PFSK-1 (cell line): ENCODE data around the gene TPX2.

Experiments
- FOXP2 ChIP-seq: optimal IDR thresholded peaks from 2 replicates; pipeline ENCODE3; 2011; ENCODE audit warnings: borderline replicate concordance, control low read depth, inconsistent platforms; ENCODE audit not compliant: insufficient read depth; ENCODE audit errors: extremely low read length, extremely low read depth
- POLR2AphosphoS5 ChIP-seq: IDR thresholded peaks from 2 replicates; pipeline ENCODE4 v1.6.1; 2012; ENCODE audit warnings: low read depth, mild to moderate bottlenecking, control low read depth, low read length, moderate library complexity
- SIN3A ChIP-seq: IDR thresholded peaks from 2 replicates; pipeline ENCODE4 v1.6.1; 2012; ENCODE audit warnings: mild to moderate bottlenecking, low read length, moderate library complexity, borderline replicate concordance; ENCODE audit not compliant: insufficient read depth
- TAF1 ChIP-seq: IDR thresholded peaks from 2 replicates; pipeline ENCODE4 v1.6.1; 2012; ENCODE audit warnings: low read length, control low read depth, borderline replicate concordance; ENCODE audit not compliant: insufficient read depth
- TF ChIP-seq, protein P1 (sequence below), 2 experiments: IDR thresholded peaks; 2 replicates each; pipeline versions ENCODE4 v1.6.1 to v1.8.0; 2011 to 2012; ENCODE audit warnings: low read depth in 2 of 2, low read length in 2 of 2, control low read depth in 1 of 2, inconsistent platforms in 1 of 2, mild to moderate bottlenecking in 1 of 2, moderate library complexity in 1 of 2; ENCODE audit not compliant: insufficient read depth in 1 of 2

TPX2 gene

DNA sequence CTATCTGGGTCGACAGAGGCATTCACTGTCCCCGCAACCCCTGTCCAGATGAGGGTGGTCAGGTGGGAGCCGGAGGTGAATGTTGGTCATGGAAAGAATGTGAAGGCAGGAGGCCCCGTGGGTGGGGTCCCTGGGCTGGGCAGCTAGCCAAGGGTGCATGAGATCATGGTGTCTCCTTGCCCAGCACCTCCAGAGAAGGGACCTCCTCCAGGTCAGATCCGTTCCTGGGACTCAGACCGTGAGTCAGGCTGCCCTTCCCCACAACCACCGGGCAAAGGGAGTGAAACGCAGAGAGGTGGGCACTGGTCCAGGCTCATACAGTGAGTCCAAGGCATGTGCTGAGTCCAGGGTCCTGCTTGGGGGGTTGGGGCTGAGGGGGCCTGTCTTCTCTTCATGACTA lies 102.8 kb downstream of the TPX2 start:
- TF ChIP-seq TAF1, result no peak
- no peak for TF ChIP-seq POLR2AphosphoS5
- TF ChIP-seq, protein P1, sequence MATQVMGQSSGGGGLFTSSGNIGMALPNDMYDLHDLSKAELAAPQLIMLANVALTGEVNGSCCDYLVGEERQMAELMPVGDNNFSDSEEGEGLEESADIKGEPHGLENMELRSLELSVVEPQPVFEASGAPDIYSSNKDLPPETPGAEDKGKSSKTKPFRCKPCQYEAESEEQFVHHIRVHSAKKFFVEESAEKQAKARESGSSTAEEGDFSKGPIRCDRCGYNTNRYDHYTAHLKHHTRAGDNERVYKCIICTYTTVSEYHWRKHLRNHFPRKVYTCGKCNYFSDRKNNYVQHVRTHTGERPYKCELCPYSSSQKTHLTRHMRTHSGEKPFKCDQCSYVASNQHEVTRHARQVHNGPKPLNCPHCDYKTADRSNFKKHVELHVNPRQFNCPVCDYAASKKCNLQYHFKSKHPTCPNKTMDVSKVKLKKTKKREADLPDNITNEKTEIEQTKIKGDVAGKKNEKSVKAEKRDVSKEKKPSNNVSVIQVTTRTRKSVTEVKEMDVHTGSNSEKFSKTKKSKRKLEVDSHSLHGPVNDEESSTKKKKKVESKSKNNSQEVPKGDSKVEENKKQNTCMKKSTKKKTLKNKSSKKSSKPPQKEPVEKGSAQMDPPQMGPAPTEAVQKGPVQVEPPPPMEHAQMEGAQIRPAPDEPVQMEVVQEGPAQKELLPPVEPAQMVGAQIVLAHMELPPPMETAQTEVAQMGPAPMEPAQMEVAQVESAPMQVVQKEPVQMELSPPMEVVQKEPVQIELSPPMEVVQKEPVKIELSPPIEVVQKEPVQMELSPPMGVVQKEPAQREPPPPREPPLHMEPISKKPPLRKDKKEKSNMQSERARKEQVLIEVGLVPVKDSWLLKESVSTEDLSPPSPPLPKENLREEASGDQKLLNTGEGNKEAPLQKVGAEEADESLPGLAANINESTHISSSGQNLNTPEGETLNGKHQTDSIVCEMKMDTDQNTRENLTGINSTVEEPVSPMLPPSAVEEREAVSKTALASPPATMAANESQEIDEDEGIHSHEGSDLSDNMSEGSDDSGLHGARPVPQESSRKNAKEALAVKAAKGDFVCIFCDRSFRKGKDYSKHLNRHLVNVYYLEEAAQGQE (IDR thresholded peaks at IDR 0.05; ENCODE audit: insufficient read depth in 1 of 2, low read depth in 2 of 2, low read length in 2 of 2), result no peak
- no peak for TF ChIP-seq FOXP2
- no peak for TF ChIP-seq SIN3A

DNA sequence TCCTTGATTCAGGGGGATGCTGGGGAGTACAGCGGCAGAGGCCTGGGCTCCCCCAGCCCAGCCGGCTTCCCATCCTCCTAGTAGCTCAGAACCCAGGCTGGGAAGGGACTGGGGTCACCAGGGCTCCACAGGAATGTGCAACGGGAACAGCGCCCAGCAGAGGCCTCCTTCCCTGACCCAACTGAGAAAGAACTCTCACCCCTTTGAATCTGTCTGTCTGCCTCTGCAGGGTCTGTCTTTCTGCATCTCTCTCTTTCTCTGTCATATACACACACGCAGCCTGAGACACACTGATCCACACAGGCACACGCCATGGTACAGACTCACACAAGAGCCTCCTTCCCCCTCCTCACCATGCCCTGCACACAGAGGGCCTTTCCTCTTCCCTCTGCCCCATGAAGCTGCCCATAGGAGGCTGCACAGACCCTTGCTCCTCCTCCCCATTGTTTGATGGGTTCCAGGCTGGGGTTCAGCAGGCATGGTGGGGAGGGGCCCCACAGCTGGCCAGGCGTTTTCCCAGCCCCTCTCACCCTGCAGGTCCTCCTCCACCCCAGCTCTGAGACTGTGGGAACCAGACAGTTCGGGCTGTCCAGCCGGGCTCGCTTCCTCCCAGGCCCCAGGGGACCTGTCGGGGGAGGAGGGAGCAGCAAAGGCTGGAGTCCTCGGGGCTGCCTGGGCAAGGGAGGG lies 103.5 kb downstream of the TPX2 start:
- TF ChIP-seq POLR2AphosphoS5 (no peak), FOXP2 (no peak), SIN3A (no peak)
- TF ChIP-seq, protein P1 (IDR thresholded peaks at IDR 0.05; ENCODE audit: insufficient read depth in 1 of 2, low read depth in 2 of 2, low read length in 2 of 2), result no peak

DNA sequence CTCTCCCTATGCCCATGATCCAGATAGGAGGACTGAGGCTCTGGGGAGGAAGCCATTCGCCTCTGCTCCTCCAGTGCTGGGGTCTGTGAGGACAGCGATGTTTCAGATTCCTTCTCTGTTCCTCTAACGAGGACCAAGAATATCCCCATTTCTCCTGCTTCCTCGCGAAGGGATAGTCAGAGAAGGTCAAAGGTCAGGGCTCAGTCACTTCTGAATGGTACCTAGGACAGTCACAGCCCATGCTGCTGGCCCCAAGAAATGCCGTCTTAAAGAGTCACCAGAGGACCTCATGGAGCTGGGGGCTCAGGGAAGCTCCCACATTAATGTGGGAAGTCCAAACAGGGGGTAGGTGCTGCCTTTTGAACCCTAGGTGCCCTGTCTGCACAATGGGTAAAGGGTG lies 104.2 kb downstream of the TPX2 start:
- TF ChIP-seq TAF1 (no peak), SIN3A (no peak), FOXP2 (no peak), POLR2AphosphoS5 (no peak)
- TF ChIP-seq, protein P1 (IDR thresholded peaks at IDR 0.05; ENCODE audit: insufficient read depth in 1 of 2, low read depth in 2 of 2, low read length in 2 of 2), result no peak

DNA sequence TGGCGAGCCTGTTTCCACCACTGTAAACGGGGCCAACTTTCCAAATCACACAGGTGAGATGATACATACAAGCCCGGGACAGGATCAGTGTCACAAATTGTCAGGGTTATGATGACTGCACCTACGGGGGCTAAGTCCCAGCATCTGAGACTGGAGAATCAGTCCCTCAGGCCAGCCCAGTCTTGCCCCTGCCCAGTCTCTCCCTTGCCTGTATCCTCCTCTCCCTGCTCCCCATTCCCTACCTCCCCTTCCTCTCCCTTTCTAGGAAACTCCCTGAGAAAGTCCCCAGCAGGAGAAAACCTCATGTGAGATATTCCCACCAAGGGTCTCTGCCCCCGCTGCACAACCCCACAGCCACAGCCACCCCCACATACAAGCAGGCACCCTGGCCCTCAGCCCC lies 104.8 kb downstream of the TPX2 start:
- TF ChIP-seq FOXP2 (no peak), POLR2AphosphoS5 (no peak), SIN3A (no peak), TAF1 (no peak)
- TF ChIP-seq, protein P1 (IDR thresholded peaks at IDR 0.05; ENCODE audit: insufficient read depth in 1 of 2, low read depth in 2 of 2, low read length in 2 of 2), result no peak
